Gastroesophageal sphincter (tissue), 4 donors: ENCODE results near the gene WDR86. TPM values are rescaled to one million over a fixed set of nuclear protein-coding genes. Genes with fewer than 3 reads are reported as not detected.
A peak's percentile ranks its signal among the peaks of the same experiment; 100 is the strongest.

Experiments
- ATAC-seq: fragments of 150-250 bp; one replicate; pipeline ENCODE4 v1.9.1; 2016; ENCODE audit warnings: mild to moderate bottlenecking, moderate library complexity
- H3K27ac ChIP-seq, 4 donors: fragments of 200-600 bp; sonication (generic) in 3 of 4; 1 replicate in 3 of 4; 2 replicates in 1 of 4; pipeline ENCODE4 v1.5.1; 2016 to 2019
- H3K27me3 ChIP-seq: fragments of 200-600 bp; sonication (generic); one replicate; pipeline ENCODE4 v1.5.1; 2019
- H3K36me3 ChIP-seq, 2 donors: fragments of 200-600 bp; sonication (generic); one replicate each; pipeline ENCODE4 v1.5.1; 2019; ENCODE audit warnings: control low read depth in 1 of 2
- H3K4me1 ChIP-seq, 3 donors: fragments of 200-600 bp; sonication (generic); 1 replicate in 2 of 3; 2 replicates in 1 of 3; pipeline ENCODE4 v1.5.1; 2016 to 2019; ENCODE audit warnings: control low read depth in 2 of 3
- H3K4me3 ChIP-seq, 2 donors: fragments of 200-600 bp; sonication (generic); one replicate each; pipeline ENCODE4 v1.5.1; 2019; ENCODE audit warnings: mild to moderate bottlenecking in 1 of 2, moderate library complexity in 1 of 2
- H3K9me3 ChIP-seq, 3 donors: fragments of 200-600 bp; sonication (generic); one replicate each; pipeline ENCODE4 v1.5.1; 2017 to 2019; ENCODE audit warnings: control low read depth in 2 of 3
- EP300 ChIP-seq: sonication (generic); formaldehyde crosslinking; IDR thresholded peaks from one replicate; pipeline ENCODE4 v1.6.1; 2017; ENCODE audit warnings: antibody characterized with exemption, mild to moderate bottlenecking
- POLR2A ChIP-seq, 2 donors: fragments of 450-650 bp; IDR thresholded peaks; one replicate each; pipeline ENCODE4 v1.6.1; 2017; ENCODE audit warnings: antibody characterized with exemption in 2 of 2, mild to moderate bottlenecking in 2 of 2, moderate library complexity in 1 of 2
- POLR2AphosphoS5 ChIP-seq: sonication (generic); formaldehyde crosslinking; IDR thresholded peaks from one replicate; pipeline ENCODE4 v1.6.1; 2017; ENCODE audit warnings: antibody characterized with exemption
- WGBS, 2 donors: methylation state at CpG; one replicate each; pipeline ENCODE4 v1.1.5; 2018; ENCODE audit warnings: low coverage in 1 of 2; 5-methylcytosine and 5-hydroxymethylcytosine counted together
- total RNA-seq, 4 donors: library from RNA; depleted of rRNA; stranded (reverse); fragments of >200 nt; gene quantifications; one replicate each; pipeline ENCODE4 v1.1.0, GENCODE V29; 2016
- TF ChIP-seq, protein P1 (sequence below), 4 experiments: fragments of 200-600 bp in 2 of 4; fragments of 450-650 bp in 2 of 4; sonication (generic) in 1 of 4; IDR thresholded peaks; one replicate each; pipeline ENCODE4 v1.5.1; 2017 to 2019; ENCODE audit warnings: antibody characterized with exemption in 4 of 4, mild to moderate bottlenecking in 2 of 4, moderate library complexity in 2 of 4

The WDR86 gene
- total RNA-seq, 4 donors from 2014 or later, result 2.6 to 8.2 (median 5.9) TPM

DNA sequence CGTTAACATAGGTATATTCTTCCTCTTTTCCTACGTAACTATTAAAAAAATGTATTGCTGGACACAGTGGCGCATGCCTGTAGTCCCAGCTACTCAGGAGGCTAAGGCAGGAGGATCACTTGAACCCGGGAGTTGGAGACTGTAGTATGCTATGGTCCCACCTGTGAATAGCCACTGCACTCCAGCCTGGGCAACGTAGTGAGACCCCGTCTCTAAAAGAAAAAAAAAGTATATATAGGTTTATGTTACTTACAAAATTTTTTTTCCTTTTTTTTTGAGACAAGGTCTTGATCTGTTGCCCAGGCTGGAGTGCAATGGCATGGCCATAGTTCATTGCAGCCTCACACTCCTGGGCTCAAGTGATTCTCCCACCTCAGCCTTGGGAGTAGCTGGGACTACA, 62.6 kb downstream of the WDR86 start:
- Histone ChIP-seq H3K4me1 (peaks cover 0 to 39% (median 10%) of the 10 kb centered on the region in 3 donors), H3K9me3 (no peaks in the 10 kb centered on the region), H3K36me3 (peaks cover 0 to 78% of the 10 kb centered on the region in 2 donors), H3K27ac (no peak overlapping the region), H3K4me3 (no peak overlapping the region), H3K27me3 (no peaks in the 10 kb centered on the region)
- no peak for TF ChIP-seq POLR2A (IDR thresholded peaks at IDR 0.05)
- TF ChIP-seq EP300, result no peak
- TF ChIP-seq, protein P1, sequence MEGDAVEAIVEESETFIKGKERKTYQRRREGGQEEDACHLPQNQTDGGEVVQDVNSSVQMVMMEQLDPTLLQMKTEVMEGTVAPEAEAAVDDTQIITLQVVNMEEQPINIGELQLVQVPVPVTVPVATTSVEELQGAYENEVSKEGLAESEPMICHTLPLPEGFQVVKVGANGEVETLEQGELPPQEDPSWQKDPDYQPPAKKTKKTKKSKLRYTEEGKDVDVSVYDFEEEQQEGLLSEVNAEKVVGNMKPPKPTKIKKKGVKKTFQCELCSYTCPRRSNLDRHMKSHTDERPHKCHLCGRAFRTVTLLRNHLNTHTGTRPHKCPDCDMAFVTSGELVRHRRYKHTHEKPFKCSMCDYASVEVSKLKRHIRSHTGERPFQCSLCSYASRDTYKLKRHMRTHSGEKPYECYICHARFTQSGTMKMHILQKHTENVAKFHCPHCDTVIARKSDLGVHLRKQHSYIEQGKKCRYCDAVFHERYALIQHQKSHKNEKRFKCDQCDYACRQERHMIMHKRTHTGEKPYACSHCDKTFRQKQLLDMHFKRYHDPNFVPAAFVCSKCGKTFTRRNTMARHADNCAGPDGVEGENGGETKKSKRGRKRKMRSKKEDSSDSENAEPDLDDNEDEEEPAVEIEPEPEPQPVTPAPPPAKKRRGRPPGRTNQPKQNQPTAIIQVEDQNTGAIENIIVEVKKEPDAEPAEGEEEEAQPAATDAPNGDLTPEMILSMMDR (IDR thresholded peaks at IDR 0.05), result no peak
- TF ChIP-seq POLR2AphosphoS5, result no peak
- WGBS, 2 donors, result 79 to 94% methylated on average over 6 of the region's 6 CpGs
- no peak for ATAC-seq

DNA sequence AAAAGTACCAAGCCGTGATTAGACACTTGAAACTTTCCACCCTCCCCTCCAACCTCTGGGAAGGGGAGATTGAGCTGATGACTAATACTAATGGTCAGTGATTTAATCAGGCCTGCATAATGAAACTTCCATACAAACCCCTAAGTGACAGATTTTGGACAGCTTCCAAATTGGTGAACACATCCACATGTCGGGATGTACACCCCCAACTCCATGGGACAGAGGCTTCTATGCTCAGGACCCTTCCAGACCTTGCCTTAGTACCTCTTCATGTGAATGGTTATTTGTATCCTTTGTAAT, 63.4 kb downstream of the WDR86 start:
- TF ChIP-seq POLR2A (IDR thresholded peaks at IDR 0.05) (no peak), POLR2AphosphoS5 (no peak), EP300 (no peak)
- TF ChIP-seq, protein P1 (IDR thresholded peaks at IDR 0.05), result no peak
- WGBS, 2 donors, result 61 to 72% methylated on average over 2 of the region's 2 CpGs
- Histone ChIP-seq H3K9me3 (no peaks in the 10 kb centered on the region), H3K4me3 (no peak overlapping the region), H3K27me3 (no peaks in the 10 kb centered on the region), H3K36me3 (peaks cover 0 to 70% of the 10 kb centered on the region in 2 donors), H3K4me1 (peaks cover 0 to 39% (median 10%) of the 10 kb centered on the region in 3 donors), H3K27ac (no peak overlapping the region)
- no peak for ATAC-seq

DNA sequence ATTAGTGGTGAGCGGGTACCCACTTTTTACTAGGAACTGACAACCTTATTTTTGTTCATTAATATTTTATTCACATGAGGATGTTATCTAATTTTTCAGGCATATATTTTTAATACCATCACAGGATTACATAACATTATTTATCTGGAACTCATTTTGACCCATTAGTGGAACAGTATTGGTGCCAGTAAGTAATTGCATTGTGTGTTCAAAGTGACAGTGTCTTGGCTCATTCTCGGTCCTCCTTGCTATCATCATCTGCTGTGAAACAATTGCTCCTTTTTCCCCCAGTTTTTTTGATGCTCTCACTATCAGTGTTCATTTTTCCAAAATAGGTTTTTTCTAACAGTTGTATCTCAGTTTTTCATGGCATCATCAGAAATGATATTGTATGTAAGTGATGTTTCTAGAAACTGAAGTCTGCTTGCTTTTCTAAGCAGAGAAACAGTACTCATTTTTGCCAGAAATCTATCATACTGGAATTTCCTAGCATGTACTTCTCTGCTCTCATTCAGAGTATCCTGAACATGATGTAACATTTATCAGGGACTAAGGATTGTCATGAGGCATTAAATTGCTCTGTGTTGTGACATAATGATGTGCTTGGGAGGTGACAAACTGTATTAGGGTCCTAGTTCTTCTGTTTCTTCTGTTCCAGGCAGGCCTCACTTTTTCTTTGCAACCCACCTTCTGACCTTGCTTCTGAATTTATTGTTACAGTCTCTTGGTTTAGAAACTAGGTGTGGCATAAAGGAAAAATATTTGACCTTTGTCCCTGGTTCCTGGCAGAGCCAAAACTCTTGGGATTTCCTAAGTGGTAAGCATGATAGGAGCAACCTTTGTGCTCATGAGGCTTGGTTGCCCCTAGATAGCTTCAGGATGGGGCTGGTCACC, 64.0 kb downstream of the WDR86 start:
- 74 to 77% methylated on average over 2 of the region's 2 CpGs for WGBS, 2 donors
- no peak overlapping the region for H3K27ac ChIP-seq
- no peak overlapping the region for H3K4me3 ChIP-seq

DNA sequence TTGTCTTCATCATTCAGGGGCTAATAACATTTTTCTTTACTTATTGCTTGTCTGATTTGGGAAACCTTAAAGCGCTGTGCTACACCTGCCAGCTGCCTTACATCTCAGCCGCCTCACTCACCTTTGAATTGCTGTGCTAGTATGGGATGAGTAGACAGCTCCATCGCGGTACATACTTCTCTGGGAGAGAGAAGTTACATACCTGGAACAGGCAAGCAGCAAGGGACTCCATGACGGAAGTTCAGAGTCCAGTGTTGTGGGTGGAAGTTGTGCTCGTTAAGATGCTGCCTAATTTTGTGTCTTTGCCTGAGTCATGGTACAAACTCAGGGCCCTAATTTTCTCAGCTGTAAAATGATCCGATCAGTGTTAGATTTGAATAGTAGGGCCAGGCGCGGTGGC, 66.3 kb downstream of the WDR86 start:
- no peak overlapping the region for H3K4me3 ChIP-seq
- WGBS, 2 donors, result 68 to 91% methylated on average over 4 to 5 of the region's 9 CpGs
- TF ChIP-seq EP300 (no peak), POLR2AphosphoS5 (no peak), POLR2A (IDR thresholded peaks at IDR 0.05) (no peak)
- TF ChIP-seq, protein P1 (IDR thresholded peaks at IDR 0.05), result no peak

More for the DNA sequence above, 64.0 kb downstream of the WDR86 start:
- Histone ChIP-seq H3K27me3 (no peaks in the 10 kb centered on the region), H3K36me3 (peaks cover 0 to 64% of the 10 kb centered on the region in 2 donors), H3K4me1 (peaks cover 0 to 44% (median 10%) of the 10 kb centered on the region in 3 donors), H3K9me3 (no peaks in the 10 kb centered on the region)
- no peak for ATAC-seq
- TF ChIP-seq POLR2AphosphoS5 (no peak), POLR2A (IDR thresholded peaks at IDR 0.05) (no peak), EP300 (no peak)
- TF ChIP-seq, protein P1 (IDR thresholded peaks at IDR 0.05), result no peak

DNA sequence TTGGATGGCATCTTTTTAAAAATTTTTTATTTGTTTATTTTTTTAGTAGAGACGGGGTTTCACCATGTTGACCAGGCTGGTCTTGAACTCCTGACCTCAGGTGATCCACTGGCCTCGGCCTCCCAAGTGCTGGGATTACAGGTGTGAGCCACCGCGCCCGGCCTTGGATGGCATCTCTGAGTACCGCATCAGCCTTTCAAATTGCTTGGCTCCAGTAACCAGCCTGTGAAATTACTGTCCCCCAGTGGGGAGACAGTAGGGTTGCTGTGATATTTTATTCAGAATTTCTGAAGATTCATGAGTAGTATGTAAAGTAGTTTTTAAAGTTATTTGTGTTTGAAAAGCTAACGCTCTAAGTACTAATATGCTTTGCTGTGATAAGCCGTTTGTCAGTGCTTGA, 67.0 kb downstream of the WDR86 start:
- Histone ChIP-seq H3K9me3 (peaks cover 0 to 5% (median 0%) of the 10 kb centered on the region in 3 donors), H3K27me3 (no peaks in the 10 kb centered on the region), H3K4me1 (peaks cover 0 to 30% (median 6%) of the 10 kb centered on the region in 3 donors), H3K4me3 (peak overlapping the region in 1 of 2 donors; percentile 73), H3K36me3 (peaks cover 0 to 39% of the 10 kb centered on the region in 2 donors), H3K27ac (no peak overlapping the region)
- no peak for ATAC-seq
- TF ChIP-seq EP300 (no peak), POLR2A (IDR thresholded peaks at IDR 0.05) (no peak), POLR2AphosphoS5 (no peak)
- TF ChIP-seq, protein P1 (IDR thresholded peaks at IDR 0.05), result no peak
- WGBS, 2 donors, result 41 to 61% methylated on average over 2 to 8 of the region's 8 CpGs

More for the DNA sequence above, 66.3 kb downstream of the WDR86 start:
- Histone ChIP-seq H3K27ac (no peak overlapping the region), H3K36me3 (peaks cover 0 to 43% of the 10 kb centered on the region in 2 donors), H3K27me3 (no peaks in the 10 kb centered on the region), H3K9me3 (peaks cover 0 to 5% (median 0%) of the 10 kb centered on the region in 3 donors), H3K4me1 (peaks cover 0 to 30% (median 6%) of the 10 kb centered on the region in 3 donors)
- ATAC-seq, result no peak
